GM18519 (cell line): ENCODE results near the gene CATSPERZ.

Experiments used
- ATAC-seq: cut with Tn5 transposase; IDR thresholded peaks from one replicate; pipeline ENCODE4 v1.9.1; 2021; ENCODE audit warnings: mild to moderate bottlenecking, moderate library complexity; ENCODE audit not compliant: unreplicated experiment, low FRiP score

The CATSPERZ gene

GRCh38 chr11:64284048-64284961 lies 15.9 kb upstream of the CATSPERZ start, which contains the start of gene BAD:
BAD (minus strand) TSS chr11:64284665; CDS start chr11:64284368, 297 bp downstream.
- peak; percentile 63 for ATAC-seq

- ATAC-seq, result peak; percentile 53
Observed at GRCh38 chr11:64284962-64285884, 14.9 kb upstream of the CATSPERZ start, which contains the start of gene GPR137. GPR137 (plus strand) TSS chr11:64285848; CDS start chr11:64286525, 677 bp downstream.

GRCh38 chr11:64285885-64286800 lies 14.0 kb upstream of the CATSPERZ start:
- ATAC-seq, result no peak

GRCh38 chr11:64286801-64287159 lies 13.4 kb upstream of the CATSPERZ start:
- ATAC-seq, result no peak

GRCh38 chr11:64287676-64288352 lies 12.3 kb upstream of the CATSPERZ start:
- ATAC-seq, result no peak

- no peak for ATAC-seq
Observed at GRCh38 chr11:64288353-64288750, 11.8 kb upstream of the CATSPERZ start.

- no peak for ATAC-seq
Observed at GRCh38 chr11:64289002-64289564, 11.1 kb upstream of the CATSPERZ start.

GRCh38 chr11:64290352-64291261 lies 9.6 kb upstream of the CATSPERZ start:
- ATAC-seq, result no peak

- ATAC-seq, result no peak
Observed at GRCh38 chr11:64291262-64291751, 8.9 kb upstream of the CATSPERZ start, which contains the start of gene KCNK4. KCNK4 (plus strand) TSS chr11:64291302; CDS start chr11:64293019, 1,717 bp downstream.

- ATAC-seq, result no peak
Observed at GRCh38 chr11:64291752-64292459, 8.3 kb upstream of the CATSPERZ start.

- ATAC-seq, result no peak
Observed at GRCh38 chr11:64292460-64293254, 7.5 kb upstream of the CATSPERZ start.

- ATAC-seq, result no peak
Observed at GRCh38 chr11:64294774-64295173, 5.4 kb upstream of the CATSPERZ start.

GRCh38 chr11:64295760-64296159 lies 4.4 kb upstream of the CATSPERZ start:
- no peak for ATAC-seq

- no peak for ATAC-seq
Observed at GRCh38 chr11:64296236-64296635, 3.9 kb upstream of the CATSPERZ start.

- ATAC-seq, result no peak
Observed at GRCh38 chr11:64296830-64297698, 3.1 kb upstream of the CATSPERZ start.
